ENCODE measurements around the gene PIK3C2G. TPM values are rescaled to one million over a fixed set of nuclear protein-coding genes. Genes with fewer than 3 reads are reported as not detected.
A peak's percentile ranks its signal among the peaks of the same experiment; 100 is the strongest.

Gene PIK3C2G
- total RNA-seq, 1 experiment from 2014 or later = not detected

DNA sequence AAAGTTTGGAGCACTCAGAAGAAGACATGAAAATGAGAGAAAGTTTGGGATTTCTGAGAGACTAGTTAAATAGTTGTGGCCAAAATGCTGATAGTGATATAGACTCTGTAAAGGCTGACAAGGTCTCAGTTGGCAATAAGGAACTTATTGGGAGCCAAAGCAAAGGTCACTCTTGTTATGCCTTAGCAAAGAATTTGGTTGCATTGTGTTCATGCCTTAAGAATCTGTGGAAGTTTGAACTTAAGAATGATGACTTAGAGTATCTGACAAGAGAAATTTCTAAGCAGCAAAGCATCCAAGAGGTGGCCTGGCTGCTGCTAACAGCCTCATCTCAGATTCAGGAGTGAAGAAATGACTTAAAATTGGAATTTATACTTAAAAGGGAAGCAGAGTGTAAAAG is 113.8 kb downstream of the PIK3C2G start:
- DNase-seq (no peak), ATAC-seq (no peak)
- no peaks in the 10 kb centered on the region for H3K9me2 ChIP-seq (replicated peaks; ENCODE audit: low read length)
- ChIA-PET POLR2A (ENCODE audit: unreplicated experiment) (no interaction called here), CTCF (no interaction called here)
- no peak overlapping the region for H3K4me3 ChIP-seq (ENCODE audit: low read length)
- H3F3A ChIP-seq (ENCODE audit: low read length, unreplicated experiment) = no peaks in the 10 kb centered on the region
- no peak overlapping the region for H2AFZ ChIP-seq (ENCODE audit: low read length)
- no peaks in the 10 kb centered on the region for H3K27me3 ChIP-seq (ENCODE audit: low read length)
- no peaks in the 10 kb centered on the region for H3K9me3 ChIP-seq (ENCODE audit: low read length)
- H3K9ac ChIP-seq (ENCODE audit: low read length) = no peak overlapping the region
- intact Hi-C loops (cut with micrococcal nuclease) = no loop called here
- no peaks in the 10 kb centered on the region for H4K20me1 ChIP-seq (ENCODE audit: low read length)
- H3K27ac ChIP-seq (ENCODE audit: low read length) = no peak overlapping the region
- no peaks in the 10 kb centered on the region for H3K79me2 ChIP-seq (ENCODE audit: low read length)
- no peak overlapping the region for H3K4me2 ChIP-seq (ENCODE audit: low read length)
- H3K36me3 ChIP-seq (ENCODE audit: low read depth, low read length) = no peaks in the 10 kb centered on the region
- BruUV-seq (replicated peaks) = no TSS peak
- no peak for TF ChIP-seq CTCF (conservative IDR thresholded peaks at IDR 0.05; ENCODE audit: low read depth, low read length)
- H3K4me1 ChIP-seq (ENCODE audit: insufficient read depth, low read length) = no peaks in the 10 kb centered on the region

DNA sequence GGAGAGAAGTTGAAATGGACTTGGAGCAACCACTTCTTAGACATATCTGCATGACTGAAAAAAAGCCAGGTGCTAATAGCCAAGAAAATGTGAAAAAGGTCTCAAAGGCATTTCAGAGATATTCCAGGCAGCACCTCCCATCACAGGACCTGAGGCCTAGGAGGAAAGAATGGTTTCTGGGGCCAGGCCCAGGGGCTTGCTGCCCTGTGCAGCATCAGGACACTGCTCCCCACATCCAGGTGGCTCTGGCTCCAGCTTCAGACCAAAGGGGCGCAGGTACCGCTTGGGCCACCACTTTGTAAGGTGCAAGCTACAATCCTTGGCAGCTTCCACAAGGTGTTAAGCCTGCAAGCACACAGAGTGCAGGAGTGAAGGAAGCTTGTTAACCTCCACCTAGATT is 114.3 kb downstream of the PIK3C2G start:
- DNase-seq (no peak), ATAC-seq (no peak)
- no peak overlapping the region for H2AFZ ChIP-seq (ENCODE audit: low read length)
- no peaks in the 10 kb centered on the region for H3K27me3 ChIP-seq (ENCODE audit: low read length)
- no peak overlapping the region for H3K4me2 ChIP-seq (ENCODE audit: low read length)
- no peaks in the 10 kb centered on the region for H3K79me2 ChIP-seq (ENCODE audit: low read length)
- H3K9me3 ChIP-seq (ENCODE audit: low read length) = no peaks in the 10 kb centered on the region
- ChIA-PET POLR2A (ENCODE audit: unreplicated experiment) (no interaction called here), CTCF (no interaction called here)
- no peak overlapping the region for H3K4me3 ChIP-seq (ENCODE audit: low read length)
- no peak overlapping the region for H3K9ac ChIP-seq (ENCODE audit: low read length)
- H3F3A ChIP-seq (ENCODE audit: low read length, unreplicated experiment) = no peaks in the 10 kb centered on the region
- H3K4me1 ChIP-seq (ENCODE audit: insufficient read depth, low read length) = no peaks in the 10 kb centered on the region
- BruUV-seq (replicated peaks) = no TSS peak
- TF ChIP-seq CTCF (conservative IDR thresholded peaks at IDR 0.05; ENCODE audit: low read depth, low read length) (no peak), EZH2 (IDR thresholded peaks at IDR 0.05; ENCODE audit: low read length, unreplicated experiment) (no peak), EZH2phosphoT487 (IDR thresholded peaks at IDR 0.05; ENCODE audit: borderline replicate concordance, low read length) (no peak)
- no peaks in the 10 kb centered on the region for H3K9me2 ChIP-seq (replicated peaks; ENCODE audit: low read length)
- no peak overlapping the region for H3K27ac ChIP-seq (ENCODE audit: low read length)
- no peaks in the 10 kb centered on the region for H3K36me3 ChIP-seq (ENCODE audit: low read depth, low read length)
- H4K20me1 ChIP-seq (ENCODE audit: low read length) = no peaks in the 10 kb centered on the region
- intact Hi-C loops (cut with micrococcal nuclease) = no loop called here

- no peaks in the 10 kb centered on the region for H3K27me3 ChIP-seq (ENCODE audit: low read length)
- ATAC-seq (no peak), DNase-seq (no peak)
- no peak overlapping the region for H2AFZ ChIP-seq (ENCODE audit: low read length)
- no peaks in the 10 kb centered on the region for H3K9me3 ChIP-seq (ENCODE audit: low read length)
- CTCF ChIA-PET = no interaction called here
- H3F3A ChIP-seq (ENCODE audit: low read length, unreplicated experiment) = no peaks in the 10 kb centered on the region
- no peaks in the 10 kb centered on the region for H3K79me2 ChIP-seq (ENCODE audit: low read length)
- no peak for TF ChIP-seq EZH2phosphoT487 (IDR thresholded peaks at IDR 0.05; ENCODE audit: borderline replicate concordance, low read length)
- TF ChIP-seq CTCF (conservative IDR thresholded peaks at IDR 0.05; ENCODE audit: low read depth, low read length) = no peak
- TF ChIP-seq EZH2 (IDR thresholded peaks at IDR 0.05; ENCODE audit: low read length, unreplicated experiment) = no peak
- no peaks in the 10 kb centered on the region for H4K20me1 ChIP-seq (ENCODE audit: low read length)
- no peak overlapping the region for H3K27ac ChIP-seq (ENCODE audit: low read length)
- POLR2A ChIA-PET (ENCODE audit: unreplicated experiment) = no interaction called here
- H3K9me2 ChIP-seq (replicated peaks; ENCODE audit: low read length) = no peaks in the 10 kb centered on the region
- no peaks in the 10 kb centered on the region for H3K36me3 ChIP-seq (ENCODE audit: low read depth, low read length)
- H3K4me3 ChIP-seq (ENCODE audit: low read length) = no peak overlapping the region
- H3K4me1 ChIP-seq (ENCODE audit: insufficient read depth, low read length) = peaks cover 15% of the 10 kb centered on the region
- peak overlapping the region; percentile 71; the same call in 1 of the 2 replicates for H3K4me2 ChIP-seq (ENCODE audit: low read length)
- H3K9ac ChIP-seq (ENCODE audit: low read length) = no peak overlapping the region
- no TSS peak for BruUV-seq (replicated peaks)
- intact Hi-C loops (cut with micrococcal nuclease) = no loop called here
Observed at GRCh38 chr12:18382236-18382885, 121.0 kb downstream of the PIK3C2G start.

Measured in PC-3 (cell line).